ENCODE results near the gene EPB41L5.

GRCh38 chr2:120195553-120195952, 182.7 kb downstream of the EPB41L5 start:
- TF ChIP-seq CTCF (IDR thresholded peaks at IDR 0.05; ENCODE audit: low read length) (no peak), EZH2 (optimal IDR thresholded peaks at IDR 0.05; ENCODE audit: low read depth, low read length) (no peak), EZH2phosphoT487 (IDR thresholded peaks at IDR 0.05; ENCODE audit: low read length) (no peak)
